Loucy (cell line): Measurements from ENCODE around the gene GSE1.

Experiments used
- H2AFZ ChIP-seq: fragments of 200-600 bp; sonication (generic); 2 replicates; pipeline ENCODE4 v1.6.0; 2016; ENCODE audit warnings: antibody characterized with exemption, mild to moderate bottlenecking, low read length, moderate library complexity
- H3F3A ChIP-seq: fragments of 200-600 bp; 2 replicates; pipeline ENCODE4 v1.6.0; 2016; ENCODE audit warnings: antibody characterized with exemption, low read depth, mild to moderate bottlenecking
- H3K27me3 ChIP-seq: fragments of 200-600 bp; sonication (generic); 2 replicates; pipeline ENCODE4 v1.6.1; 2014; ENCODE audit warnings: low read length, mild to moderate bottlenecking; ENCODE audit not compliant: insufficient read depth, poor library complexity, severe bottlenecking
- H3K36me3 ChIP-seq: fragments of 200-600 bp; sonication (generic); 2 replicates; pipeline ENCODE4 v1.6.1; 2016; ENCODE audit warnings: low read length; ENCODE audit not compliant: insufficient read depth
- H3K4me1 ChIP-seq: fragments of 200-600 bp; sonication (generic); 2 replicates; pipeline ENCODE4 v1.5.1; 2014; ENCODE audit warnings: low read length, mild to moderate bottlenecking; ENCODE audit not compliant: insufficient read depth, poor library complexity, severe bottlenecking
- H3K4me2 ChIP-seq: fragments of 200-600 bp; sonication (generic); 2 replicates; pipeline ENCODE4 v1.6.0; 2014; ENCODE audit warnings: antibody characterized with exemption, low read length, low read depth, mild to moderate bottlenecking; ENCODE audit not compliant: poor library complexity, severe bottlenecking
- H3K4me3 ChIP-seq: fragments of 200-600 bp; sonication (generic); 2 replicates; pipeline ENCODE4 v1.5.1; 2014; ENCODE audit warnings: low read length, mild to moderate bottlenecking, mixed read lengths; ENCODE audit not compliant: poor library complexity, severe bottlenecking
- H3K79me2 ChIP-seq: fragments of 200-600 bp; sonication (generic); 2 replicates; pipeline ENCODE4 v1.6.1; 2014; ENCODE audit warnings: low read length; ENCODE audit not compliant: insufficient read depth
- H3K9ac ChIP-seq: fragments of 200-600 bp; sonication (generic); 2 replicates; pipeline ENCODE4 v1.6.0; 2014; ENCODE audit warnings: mild to moderate bottlenecking, low read depth, low read length, moderate library complexity; ENCODE audit not compliant: poor library complexity, severe bottlenecking
- H3K9me2 ChIP-seq: fragments of 200-600 bp; sonication (generic); replicated peaks from 2 replicates; pipeline ENCODE4 v1.6.1; 2016; ENCODE audit warnings: low read depth, low read length, mixed read lengths
- H3K9me3 ChIP-seq: fragments of 200-600 bp; sonication (generic); 2 replicates; pipeline ENCODE4 v1.6.1; 2014; ENCODE audit warnings: mild to moderate bottlenecking, antibody characterized with exemption, low read length, low read depth; ENCODE audit not compliant: insufficient read depth
- H4K20me1 ChIP-seq: fragments of 200-600 bp; sonication (generic); 2 replicates; pipeline ENCODE4 v1.6.0; 2014; ENCODE audit warnings: antibody characterized with exemption, low read length, mild to moderate bottlenecking; ENCODE audit not compliant: insufficient read depth, poor library complexity, severe bottlenecking
- EZH2phosphoT487 ChIP-seq: fragments of 200-600 bp; IDR thresholded peaks from 2 replicates; pipeline ENCODE4 v1.6.1; 2018; ENCODE audit warnings: antibody characterized with exemption, mild to moderate bottlenecking, moderate library complexity, borderline replicate concordance
- TF ChIP-seq, protein P1 (sequence below): fragments of 200-600 bp; sonication (generic); conservative IDR thresholded peaks from 2 replicates; pipeline ENCODE4 v1.5.1; 2014; ENCODE audit warnings: mild to moderate bottlenecking, antibody characterized with exemption, low read length

The GSE1 gene

DNA sequence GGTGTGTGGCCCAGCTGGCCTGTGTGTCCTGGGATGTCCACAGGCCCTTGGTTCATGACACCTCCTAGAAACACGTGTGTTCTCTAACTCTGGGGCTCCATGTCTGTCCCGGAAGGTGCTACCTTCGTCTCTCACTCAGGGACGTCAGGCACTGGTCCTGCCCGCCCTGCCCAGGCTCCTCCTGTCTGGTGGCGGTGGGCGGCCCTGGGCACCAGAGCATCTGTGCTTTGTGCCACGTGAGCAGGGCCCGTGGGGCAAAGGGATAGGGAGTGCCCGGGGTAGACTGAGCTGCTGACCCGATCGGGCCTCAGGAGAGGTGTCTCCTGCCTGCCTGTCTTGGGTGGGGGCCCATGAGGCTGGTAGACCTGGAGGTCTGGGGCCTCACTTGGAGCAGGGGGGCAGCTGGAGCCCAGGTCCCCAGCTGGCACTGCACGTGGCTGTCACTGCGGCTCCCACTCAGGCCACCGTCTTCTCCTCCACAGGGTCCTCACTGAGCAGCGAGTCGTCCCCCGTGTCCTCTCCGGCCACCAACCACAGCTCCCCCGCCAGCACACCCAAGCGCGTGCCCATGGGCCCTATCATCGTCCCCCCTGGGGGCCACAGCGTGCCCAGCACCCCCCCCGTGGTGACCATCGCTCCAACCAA lies 35.1 kb downstream of the GSE1 start:
- Histone ChIP-seq H2AFZ (no peak overlapping the region), H3K4me3 (no peak overlapping the region), H3K36me3 (peaks cover 83% of the 10 kb centered on the region; the same call in 1 of the 2 replicates), H3K4me1 (no peaks in the 10 kb centered on the region), H3K27me3 (no peaks in the 10 kb centered on the region), H3K9ac (no peak overlapping the region), H3K9me2 (no peaks in the 10 kb centered on the region), H3F3A (peaks cover 10% of the 10 kb centered on the region; the same call in 1 of the 2 replicates), H3K4me2 (no peak overlapping the region), H4K20me1 (peaks cover 92% of the 10 kb centered on the region), H3K9me3 (no peaks in the 10 kb centered on the region), H3K79me2 (peaks cover 67% of the 10 kb centered on the region)
- no peak for TF ChIP-seq EZH2phosphoT487
- TF ChIP-seq, protein P1, sequence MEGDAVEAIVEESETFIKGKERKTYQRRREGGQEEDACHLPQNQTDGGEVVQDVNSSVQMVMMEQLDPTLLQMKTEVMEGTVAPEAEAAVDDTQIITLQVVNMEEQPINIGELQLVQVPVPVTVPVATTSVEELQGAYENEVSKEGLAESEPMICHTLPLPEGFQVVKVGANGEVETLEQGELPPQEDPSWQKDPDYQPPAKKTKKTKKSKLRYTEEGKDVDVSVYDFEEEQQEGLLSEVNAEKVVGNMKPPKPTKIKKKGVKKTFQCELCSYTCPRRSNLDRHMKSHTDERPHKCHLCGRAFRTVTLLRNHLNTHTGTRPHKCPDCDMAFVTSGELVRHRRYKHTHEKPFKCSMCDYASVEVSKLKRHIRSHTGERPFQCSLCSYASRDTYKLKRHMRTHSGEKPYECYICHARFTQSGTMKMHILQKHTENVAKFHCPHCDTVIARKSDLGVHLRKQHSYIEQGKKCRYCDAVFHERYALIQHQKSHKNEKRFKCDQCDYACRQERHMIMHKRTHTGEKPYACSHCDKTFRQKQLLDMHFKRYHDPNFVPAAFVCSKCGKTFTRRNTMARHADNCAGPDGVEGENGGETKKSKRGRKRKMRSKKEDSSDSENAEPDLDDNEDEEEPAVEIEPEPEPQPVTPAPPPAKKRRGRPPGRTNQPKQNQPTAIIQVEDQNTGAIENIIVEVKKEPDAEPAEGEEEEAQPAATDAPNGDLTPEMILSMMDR: no peak

DNA sequence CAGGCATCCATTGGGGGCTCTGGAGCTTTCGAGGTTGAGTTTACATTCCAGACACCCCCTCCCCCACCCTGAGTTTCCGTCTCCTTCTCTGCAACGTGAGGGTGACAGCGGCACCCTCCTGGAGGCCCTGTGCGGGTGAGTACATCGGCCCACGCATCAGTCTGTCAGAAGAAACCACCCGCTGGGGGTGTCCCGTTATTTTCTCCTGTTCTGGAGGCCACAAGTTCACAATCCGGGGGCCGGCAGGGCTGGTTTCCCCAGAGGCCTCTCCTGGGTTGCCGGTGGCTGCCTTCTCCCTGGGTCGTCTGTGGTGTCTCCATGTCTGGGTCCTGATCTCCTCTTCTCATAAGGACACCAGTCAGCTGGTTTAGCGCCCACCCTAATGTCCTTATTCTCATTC lies 35.7 kb downstream of the GSE1 start:
- peaks cover 10% of the 10 kb centered on the region; the same call in 1 of the 2 replicates for H3F3A ChIP-seq
- H3K9me3 ChIP-seq: no peaks in the 10 kb centered on the region
- no peak overlapping the region for H2AFZ ChIP-seq
- no peaks in the 10 kb centered on the region for H3K4me1 ChIP-seq
- peaks cover 67% of the 10 kb centered on the region for H3K79me2 ChIP-seq
- H3K9ac ChIP-seq: no peak overlapping the region
- H3K4me2 ChIP-seq: no peak overlapping the region
- no peaks in the 10 kb centered on the region for H3K9me2 ChIP-seq
- peaks cover 92% of the 10 kb centered on the region for H4K20me1 ChIP-seq
- peaks cover 83% of the 10 kb centered on the region; the same call in 1 of the 2 replicates for H3K36me3 ChIP-seq
- TF ChIP-seq, protein P1: no peak
- no peak for TF ChIP-seq EZH2phosphoT487
- H3K4me3 ChIP-seq: no peak overlapping the region
- no peaks in the 10 kb centered on the region for H3K27me3 ChIP-seq

DNA sequence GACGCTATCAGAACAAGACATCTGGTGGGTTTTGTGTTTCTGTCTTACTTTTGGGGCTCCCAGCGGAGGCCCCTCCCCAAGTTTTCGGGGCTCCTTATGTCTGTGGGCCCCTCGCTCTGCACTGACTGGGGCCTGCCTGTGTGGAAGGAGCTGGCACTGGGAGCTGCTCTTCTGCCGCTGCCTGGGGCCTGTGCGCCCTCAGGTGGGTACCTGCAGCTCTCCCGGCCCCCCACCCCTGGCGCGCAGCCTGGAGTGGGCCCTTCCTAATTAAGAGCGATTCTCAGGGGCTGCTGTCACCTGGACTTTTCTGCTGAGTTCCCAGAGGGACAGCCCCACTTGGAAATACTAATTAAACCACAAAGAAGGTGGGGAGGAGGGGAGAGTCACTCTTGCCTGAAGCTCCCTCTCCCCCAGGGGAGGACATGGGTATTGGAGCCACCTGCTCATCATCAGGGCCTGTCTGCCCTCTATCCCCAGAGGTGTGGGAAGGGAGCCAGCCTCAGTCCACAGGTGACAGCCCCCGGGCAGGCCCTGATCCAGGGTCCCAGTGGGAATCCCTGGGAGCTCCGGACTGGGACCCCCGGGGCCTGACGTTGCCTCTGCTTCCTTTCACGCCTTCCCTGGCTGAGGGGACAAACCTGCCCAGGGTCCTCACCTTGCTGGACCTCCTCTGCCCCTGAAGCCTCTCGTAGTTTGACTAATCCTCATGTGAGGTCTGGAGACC lies 36.5 kb downstream of the GSE1 start:
- Histone ChIP-seq H3K9ac (no peak overlapping the region), H3K4me2 (no peak overlapping the region), H3K79me2 (peaks cover 67% of the 10 kb centered on the region), H3F3A (peaks cover 10% of the 10 kb centered on the region; the same call in 1 of the 2 replicates), H2AFZ (no peak overlapping the region), H3K9me3 (no peaks in the 10 kb centered on the region), H3K27me3 (no peaks in the 10 kb centered on the region), H3K36me3 (peaks cover 83% of the 10 kb centered on the region; the same call in 1 of the 2 replicates), H3K9me2 (no peaks in the 10 kb centered on the region), H4K20me1 (peaks cover 91% of the 10 kb centered on the region), H3K4me1 (no peaks in the 10 kb centered on the region), H3K4me3 (no peak overlapping the region)
- TF ChIP-seq, protein P1: no peak
- TF ChIP-seq EZH2phosphoT487: no peak
